Subcutaneous abdominal adipose tissue (tissue), 5 donors: ENCODE data around the gene KNL1.

Experiments
- H3K27ac ChIP-seq: one replicate; pipeline ENCODE4 v1.7.0; 2013; ENCODE audit warnings: low read depth, mild to moderate bottlenecking, inconsistent platforms, low read length, moderate library complexity
- H3K27me3 ChIP-seq, 5 donors: one replicate each; pipeline ENCODE4 v1.7.0; 2013; ENCODE audit warnings: low read length in 5 of 5, inconsistent platforms in 1 of 5; ENCODE audit not compliant: control insufficient read depth in 5 of 5, insufficient read depth in 4 of 5
- H3K36me3 ChIP-seq, 5 donors: one replicate each; pipeline ENCODE4 v1.7.0; 2013; ENCODE audit warnings: low read length in 5 of 5; ENCODE audit not compliant: control insufficient read depth in 5 of 5, insufficient read depth in 5 of 5
- H3K4me1 ChIP-seq, 5 donors: one replicate each; pipeline ENCODE4 v1.7.0; 2013; ENCODE audit warnings: low read length in 5 of 5, mild to moderate bottlenecking in 3 of 5, moderate library complexity in 1 of 5; ENCODE audit not compliant: control insufficient read depth in 5 of 5, insufficient read depth in 5 of 5
- H3K4me3 ChIP-seq, 5 donors: one replicate each; pipeline ENCODE4 v1.7.0; 2013; ENCODE audit warnings: low read length in 5 of 5, low read depth in 1 of 5
- H3K9ac ChIP-seq, 5 donors: one replicate each; pipeline ENCODE4 v1.7.0; 2013; ENCODE audit warnings: low read length in 5 of 5, mild to moderate bottlenecking in 4 of 5, moderate library complexity in 3 of 5
- H3K9me3 ChIP-seq, 5 donors: one replicate each; pipeline ENCODE4 v1.7.0; 2013; ENCODE audit warnings: low read length in 5 of 5; ENCODE audit not compliant: control insufficient read depth in 5 of 5
- donor health status: healthy.
- donor health status: healthy.
- donor health status: healthy.
- donor health status: healthy.
- donor health status: healthy.

The KNL1 gene

DNA sequence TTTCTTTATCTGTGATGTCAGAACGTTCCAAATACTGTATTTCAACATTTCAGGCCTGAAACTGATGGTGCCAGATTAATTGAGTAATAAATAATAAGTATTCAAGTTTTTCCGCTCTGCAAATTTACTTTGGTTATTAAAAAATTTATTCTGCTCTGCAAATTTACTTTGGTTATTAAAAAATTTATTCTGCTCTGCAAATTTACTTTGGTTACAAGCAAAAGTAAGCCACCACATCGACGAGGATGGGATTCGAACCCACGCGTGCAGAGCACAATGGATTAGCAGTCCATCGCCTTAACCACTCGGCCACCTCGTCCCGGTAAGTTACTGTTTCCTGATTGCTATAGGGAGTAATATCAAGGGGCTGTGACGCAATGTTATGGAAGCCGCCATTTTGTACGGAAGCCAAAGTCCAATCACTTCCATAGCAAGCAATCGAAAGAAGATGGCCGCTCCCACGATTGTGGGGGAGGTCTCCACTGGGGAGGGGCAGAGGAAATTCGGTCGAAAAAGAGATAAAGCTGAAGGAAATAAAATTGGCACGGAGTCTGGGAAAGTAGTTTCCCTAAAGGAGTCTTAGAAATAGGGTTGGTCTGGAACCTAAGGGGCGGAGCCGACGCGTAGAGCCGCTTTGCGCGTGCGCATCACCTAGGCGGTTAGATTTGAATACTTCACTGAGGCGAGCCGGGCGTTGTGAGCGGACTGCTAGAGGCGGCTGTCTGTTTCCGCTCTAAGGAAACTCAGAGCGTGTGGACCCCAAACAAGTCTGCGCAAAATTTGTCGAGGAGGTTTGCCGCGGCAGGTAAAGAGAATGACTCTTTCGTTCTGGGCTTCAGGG lies at the start of gene KNL1:
Gene KNL1 (plus strand): TSS at position 662 of the 841 bp plus-strand sequence. CDS start 8,683 bp downstream, outside the sequence.
- Histone ChIP-seq H3K4me1 (peaks cover 2 to 16% (median 11%) of the 10 kb centered on the region in 5 donors), H3K9ac (peak within 1 kb of the TSS; percentile 12 to 91 (median 86)), H3K27ac (peak within 1 kb of the TSS; percentile 80), H3K36me3 (no peaks in the 10 kb centered on the region), H3K9me3 (no peaks in the 10 kb centered on the region), H3K4me3 (peak within 1 kb of the TSS; percentile 75 to 92 (median 89)), H3K27me3 (no peaks in the 10 kb centered on the region)

GRCh38 chr15:40545457-40545856 lies 48.6 kb upstream of the KNL1 start:
- no peaks in the 10 kb centered on the region for H3K9me3 ChIP-seq
- no peak overlapping the region for H3K27ac ChIP-seq
- H3K4me1 ChIP-seq, result peaks cover 0 to 12% (median 8%) of the 10 kb centered on the region in 5 donors
- H3K36me3 ChIP-seq, result peaks cover 0 to 14% (median 5%) of the 10 kb centered on the region in 5 donors
- no peak overlapping the region for H3K9ac ChIP-seq
- H3K27me3 ChIP-seq, result no peaks in the 10 kb centered on the region
- no peak overlapping the region for H3K4me3 ChIP-seq

- Histone ChIP-seq H3K4me1 (peaks cover 0 to 14% (median 9%) of the 10 kb centered on the region in 5 donors), H3K27ac (no peak overlapping the region), H3K4me3 (no peak overlapping the region), H3K9me3 (no peaks in the 10 kb centered on the region), H3K27me3 (no peaks in the 10 kb centered on the region), H3K36me3 (peaks cover 0 to 31% (median 12%) of the 10 kb centered on the region in 5 donors), H3K9ac (no peak overlapping the region)
Measured at GRCh38 chr15:40548610-40549009, 45.4 kb upstream of the KNL1 start.

- Histone ChIP-seq H3K27me3 (no peaks in the 10 kb centered on the region), H3K9ac (no peak overlapping the region), H3K4me1 (peaks cover 0 to 23% (median 14%) of the 10 kb centered on the region in 5 donors), H3K27ac (no peak overlapping the region), H3K4me3 (peak overlapping the region in 1 of 5 donors; percentile 11), H3K36me3 (peaks cover 0 to 43% (median 13%) of the 10 kb centered on the region in 5 donors), H3K9me3 (no peaks in the 10 kb centered on the region)
Measured at GRCh38 chr15:40549894-40550293, 44.2 kb upstream of the KNL1 start.

- H3K9ac ChIP-seq, result no peak overlapping the region
- no peaks in the 10 kb centered on the region for H3K9me3 ChIP-seq
- peaks cover 0 to 23% (median 14%) of the 10 kb centered on the region in 5 donors for H3K4me1 ChIP-seq
- no peak overlapping the region for H3K27ac ChIP-seq
- no peaks in the 10 kb centered on the region for H3K27me3 ChIP-seq
- peaks cover 4 to 47% (median 13%) of the 10 kb centered on the region in 5 donors for H3K36me3 ChIP-seq
- no peak overlapping the region for H3K4me3 ChIP-seq
Measured at GRCh38 chr15:40550341-40551037, 43.6 kb upstream of the KNL1 start.

DNA sequence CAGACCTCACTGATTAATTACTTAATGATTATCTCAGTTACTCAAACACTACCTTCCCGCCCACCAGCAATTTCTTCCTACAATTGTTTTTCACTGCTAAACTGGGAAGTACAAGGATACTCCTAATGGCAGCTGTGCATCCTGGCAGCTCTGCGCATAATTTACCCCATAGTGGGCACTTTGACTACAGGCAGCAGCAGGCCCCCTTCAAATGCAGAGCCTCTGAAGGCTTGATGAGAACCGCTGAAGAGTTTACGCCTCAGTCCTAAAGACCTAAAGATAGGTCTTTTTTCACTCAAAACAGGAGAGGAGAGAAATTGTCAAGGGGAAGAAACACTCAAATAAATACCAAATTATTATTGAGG lies 39.9 kb upstream of the KNL1 start:
- H3K9ac ChIP-seq, result no peak overlapping the region
- H3K27ac ChIP-seq, result no peak overlapping the region
- H3K9me3 ChIP-seq, result no peaks in the 10 kb centered on the region
- peaks cover 0 to 23% (median 14%) of the 10 kb centered on the region in 5 donors for H3K4me1 ChIP-seq
- H3K4me3 ChIP-seq, result no peak overlapping the region
- H3K36me3 ChIP-seq, result peaks cover 13 to 51% (median 22%) of the 10 kb centered on the region in 5 donors
- no peaks in the 10 kb centered on the region for H3K27me3 ChIP-seq

GRCh38 chr15:40555876-40556275 lies 38.2 kb upstream of the KNL1 start:
- H3K9me3 ChIP-seq, result no peaks in the 10 kb centered on the region
- no peak overlapping the region for H3K9ac ChIP-seq
- peaks cover 0 to 14% (median 3%) of the 10 kb centered on the region in 5 donors for H3K4me1 ChIP-seq
- peaks cover 16 to 51% (median 19%) of the 10 kb centered on the region in 5 donors for H3K36me3 ChIP-seq
- no peak overlapping the region for H3K4me3 ChIP-seq
- no peak overlapping the region for H3K27ac ChIP-seq
- no peaks in the 10 kb centered on the region for H3K27me3 ChIP-seq

DNA sequence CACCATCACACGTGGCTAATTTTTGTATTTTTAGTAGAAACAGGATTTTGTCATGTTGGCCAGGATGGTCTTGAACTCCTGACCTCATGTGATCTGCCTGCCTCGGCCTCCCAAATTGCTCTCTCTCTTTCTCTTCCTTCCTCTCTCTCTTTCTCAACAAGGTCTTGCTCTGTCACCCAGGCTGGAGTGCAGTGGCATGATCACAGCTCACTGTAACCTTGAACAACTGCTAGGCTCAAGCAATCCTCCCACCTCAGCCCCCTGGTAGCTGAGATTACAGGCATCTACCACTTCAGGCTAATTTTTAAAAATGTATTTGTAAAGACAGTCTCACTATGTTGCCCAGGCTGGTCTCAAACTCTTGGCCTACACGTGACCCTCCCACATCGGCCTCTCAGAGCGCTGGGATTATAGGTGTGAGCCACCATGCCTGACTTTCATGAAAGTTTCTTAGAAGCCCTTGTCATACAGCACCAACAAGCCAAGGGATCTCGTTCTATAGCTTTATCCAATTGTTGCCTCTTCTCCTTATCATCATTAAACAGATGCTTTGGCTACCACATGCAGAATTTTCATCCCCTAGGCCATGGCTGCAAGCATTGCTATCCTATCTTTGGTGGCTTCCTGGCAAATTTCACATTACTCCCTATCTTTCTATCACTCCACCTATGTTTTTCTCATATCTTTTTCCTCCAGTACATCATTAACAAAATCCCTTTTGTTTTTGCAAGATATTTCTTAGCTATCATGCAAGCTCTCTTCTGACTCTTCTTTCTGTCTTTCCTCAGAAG lies 34.9 kb upstream of the KNL1 start:
- Histone ChIP-seq H3K27ac (no peak overlapping the region), H3K27me3 (no peaks in the 10 kb centered on the region), H3K9ac (no peak overlapping the region), H3K4me3 (no peak overlapping the region), H3K4me1 (peaks cover 0 to 17% (median 9%) of the 10 kb centered on the region in 5 donors), H3K36me3 (peaks cover 6 to 38% (median 17%) of the 10 kb centered on the region in 5 donors), H3K9me3 (no peaks in the 10 kb centered on the region)

DNA sequence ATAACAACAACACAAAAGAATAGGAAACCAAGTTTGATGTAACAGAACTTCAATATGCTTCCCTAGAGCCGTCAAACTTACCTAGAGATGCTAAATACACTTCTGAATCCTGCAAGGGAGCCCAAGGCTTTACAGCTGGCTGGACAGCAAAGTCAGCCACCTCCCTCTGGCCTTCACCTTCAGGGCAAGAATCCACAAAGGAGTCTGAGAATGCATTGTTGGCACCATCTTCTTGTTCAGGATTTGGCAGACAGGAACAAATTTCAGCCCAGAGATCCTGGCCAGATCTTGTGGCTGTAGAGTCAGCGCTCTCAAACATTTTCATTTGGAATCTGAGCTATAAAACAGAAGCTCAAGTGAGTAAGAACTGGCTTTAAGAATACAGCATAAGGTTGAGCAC lies 31.4 kb upstream of the KNL1 start:
- Histone ChIP-seq H3K27me3 (peaks cover 0 to 3% (median 0%) of the 10 kb centered on the region in 5 donors), H3K9me3 (no peaks in the 10 kb centered on the region), H3K36me3 (peaks cover 0 to 11% (median 4%) of the 10 kb centered on the region in 5 donors), H3K4me3 (no peak overlapping the region), H3K9ac (no peak overlapping the region), H3K27ac (no peak overlapping the region), H3K4me1 (peaks cover 0 to 27% (median 16%) of the 10 kb centered on the region in 5 donors)
